ENCODE results near the gene RABGAP1L.

- TF ChIP-seq REPIN1 (tag by site-specific recombination; IDR thresholded peaks at IDR 0.05; ENCODE audit: low read depth) (no peak), CTCF (tag by site-specific recombination; IDR thresholded peaks at IDR 0.05) (no peak), ZNF274 (IDR thresholded peaks at IDR 0.05; ENCODE audit: low read length) (no peak), ZNF274 (tag by site-specific recombination; IDR thresholded peaks at IDR 0.05; ENCODE audit: borderline replicate concordance) (no peak), ZBTB20 (tag by site-specific recombination; IDR thresholded peaks at IDR 0.05) (no peak), ZNF394 (tag by site-specific recombination; IDR thresholded peaks at IDR 0.05; ENCODE audit: borderline replicate concordance) (no peak), ZNF138 (tag by site-specific recombination; IDR thresholded peaks at IDR 0.05; ENCODE audit: borderline replicate concordance) (no peak), ZNF549 (tag by site-specific recombination; IDR thresholded peaks at IDR 0.05) (no peak), OSR2 (tag by site-specific recombination; IDR thresholded peaks at IDR 0.05) (no peak)
- TF ChIP-seq, protein P1, sequence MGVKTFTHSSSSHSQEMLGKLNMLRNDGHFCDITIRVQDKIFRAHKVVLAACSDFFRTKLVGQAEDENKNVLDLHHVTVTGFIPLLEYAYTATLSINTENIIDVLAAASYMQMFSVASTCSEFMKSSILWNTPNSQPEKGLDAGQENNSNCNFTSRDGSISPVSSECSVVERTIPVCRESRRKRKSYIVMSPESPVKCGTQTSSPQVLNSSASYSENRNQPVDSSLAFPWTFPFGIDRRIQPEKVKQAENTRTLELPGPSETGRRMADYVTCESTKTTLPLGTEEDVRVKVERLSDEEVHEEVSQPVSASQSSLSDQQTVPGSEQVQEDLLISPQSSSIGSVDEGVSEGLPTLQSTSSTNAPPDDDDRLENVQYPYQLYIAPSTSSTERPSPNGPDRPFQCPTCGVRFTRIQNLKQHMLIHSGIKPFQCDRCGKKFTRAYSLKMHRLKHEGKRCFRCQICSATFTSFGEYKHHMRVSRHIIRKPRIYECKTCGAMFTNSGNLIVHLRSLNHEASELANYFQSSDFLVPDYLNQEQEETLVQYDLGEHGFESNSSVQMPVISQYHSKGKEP (tag by site-specific recombination; IDR thresholded peaks at IDR 0.05) = no peak
- TF ChIP-seq, protein P2, sequence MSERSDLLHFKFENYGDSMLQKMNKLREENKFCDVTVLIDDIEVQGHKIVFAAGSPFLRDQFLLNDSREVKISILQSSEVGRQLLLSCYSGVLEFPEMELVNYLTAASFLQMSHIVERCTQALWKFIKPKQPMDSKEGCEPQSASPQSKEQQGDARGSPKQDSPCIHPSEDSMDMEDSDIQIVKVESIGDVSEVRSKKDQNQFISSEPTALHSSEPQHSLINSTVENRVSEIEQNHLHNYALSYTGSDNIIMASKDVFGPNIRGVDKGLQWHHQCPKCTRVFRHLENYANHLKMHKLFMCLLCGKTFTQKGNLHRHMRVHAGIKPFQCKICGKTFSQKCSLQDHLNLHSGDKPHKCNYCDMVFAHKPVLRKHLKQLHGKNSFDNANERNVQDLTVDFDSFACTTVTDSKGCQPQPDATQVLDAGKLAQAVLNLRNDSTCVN (tag by site-specific recombination; optimal IDR thresholded peaks at IDR 0.05) = no peak
Measured at GRCh38 chr1:174676856-174677255, 517.5 kb downstream of the RABGAP1L start.

Data from HEK293 (cell line).